GM23338 (cell line): ENCODE measurements around the gene SEMA6B. TPM values are rescaled to one million over a fixed set of nuclear protein-coding genes. Genes with fewer than 3 reads are reported as not detected.
A peak's percentile ranks its signal among the peaks of the same experiment; 100 is the strongest.

Experiments
- ATAC-seq: fragments of 200-7000 bp; cut with Tn5 transposase; 3 replicates; pipeline ENCODE4 v1.9.1; 2020
- DNase-seq: peaks from one replicate; pipeline ENCODE4 v3.0.0-alpha.2; 2015; ENCODE audit warnings: low spot score
- H2AFZ ChIP-seq: fragments of 200-600 bp; sonication (generic); 2 replicates; pipeline ENCODE4 v1.8.0; 2016; ENCODE audit warnings: antibody characterized with exemption, mild to moderate bottlenecking, moderate library complexity
- H3F3A ChIP-seq: fragments of 200-600 bp; sonication (generic); replicated peaks from 2 replicates; pipeline ENCODE4 v1.8.0; 2017; ENCODE audit warnings: antibody characterized with exemption, mixed run types, low read depth
- H3K27ac ChIP-seq: fragments of 200-600 bp; sonication (generic); 2 replicates; pipeline ENCODE4 v1.6.1; 2016; ENCODE audit warnings: low read depth
- H3K27me3 ChIP-seq: fragments of 200-600 bp; sonication (generic); 2 replicates; pipeline ENCODE4 v1.8.0; 2016; ENCODE audit warnings: mild to moderate bottlenecking, mixed run types, moderate library complexity; ENCODE audit not compliant: insufficient read depth
- H3K36me3 ChIP-seq: fragments of 200-600 bp; sonication (generic); 2 replicates; pipeline ENCODE4 v1.8.0; 2016; ENCODE audit warnings: mild to moderate bottlenecking; ENCODE audit not compliant: insufficient read depth
- H3K4me1 ChIP-seq: fragments of 200-600 bp; sonication (generic); 2 replicates; pipeline ENCODE4 v1.8.0; 2016; ENCODE audit warnings: mild to moderate bottlenecking, moderate library complexity; ENCODE audit not compliant: insufficient read depth
- H3K4me2 ChIP-seq: fragments of 200-600 bp; sonication (generic); 2 replicates; pipeline ENCODE4 v1.7.1; 2017; ENCODE audit warnings: mixed run types
- H3K4me3 ChIP-seq: fragments of 200-600 bp; sonication (generic); 2 replicates; pipeline ENCODE4 v1.6.1; 2016; ENCODE audit warnings: mixed run types
- H3K79me2 ChIP-seq: fragments of 200-600 bp; sonication (generic); replicated peaks from 2 replicates; pipeline ENCODE4 v1.8.0; 2017; ENCODE audit warnings: mild to moderate bottlenecking; ENCODE audit not compliant: insufficient read depth
- H3K9me2 ChIP-seq: fragments of 200-600 bp; sonication (generic); 2 replicates; pipeline ENCODE4 v1.8.0; 2017; ENCODE audit not compliant: insufficient read depth
- H4K20me1 ChIP-seq: fragments of 200-600 bp; sonication (generic); replicated peaks from 2 replicates; pipeline ENCODE4 v1.8.0; 2017; ENCODE audit warnings: mild to moderate bottlenecking; ENCODE audit not compliant: insufficient read depth
- H3K27ac Mint-ChIP-seq: 2 replicates; pipeline ENCODE4 v1.8.0; 2020; ENCODE audit warnings: inconsistent platforms, mild to moderate bottlenecking, moderate library complexity, mixed read lengths
- H3K27me3 Mint-ChIP-seq: 3 replicates; pipeline ENCODE4 v1.8.0; 2022; ENCODE audit warnings: low read depth, mild to moderate bottlenecking, moderate library complexity, mixed read lengths, inconsistent platforms; ENCODE audit not compliant: insufficient read depth, poor library complexity
- H3K36me3 Mint-ChIP-seq: 3 replicates; pipeline ENCODE4 v1.8.0; 2021; ENCODE audit warnings: low read depth, mild to moderate bottlenecking, inconsistent platforms, moderate library complexity, mixed read lengths
- H3K4me1 Mint-ChIP-seq: 3 replicates; pipeline ENCODE4 v1.8.0; 2020; ENCODE audit warnings: mild to moderate bottlenecking, inconsistent platforms, mixed read lengths
- H3K4me3 Mint-ChIP-seq: 3 replicates; pipeline ENCODE4 v1.8.0; 2021; ENCODE audit warnings: moderate library complexity, mild to moderate bottlenecking, inconsistent platforms, mixed read lengths
- H3K9me3 Mint-ChIP-seq: 3 replicates; pipeline ENCODE4 v1.8.0; 2020; ENCODE audit warnings: moderate library complexity, mild to moderate bottlenecking, inconsistent platforms, mixed read lengths
- CREB1 ChIP-seq: fragments of 250-450 bp; sonication (Bioruptor Pico); IDR thresholded peaks from 2 replicates; pipeline ENCODE4 v1.5.0; 2020; ENCODE audit warnings: low read depth, mild to moderate bottlenecking, moderate library complexity
- EZH2 ChIP-seq: fragments of 200-600 bp; sonication (generic); IDR thresholded peaks from one replicate; pipeline ENCODE4 v1.8.0; 2017; ENCODE audit warnings: antibody characterized with exemption, mild to moderate bottlenecking, low read depth; ENCODE audit not compliant: unreplicated experiment
- EZH2phosphoT487 ChIP-seq: fragments of 200-600 bp; sonication (generic); IDR thresholded peaks from one replicate; pipeline ENCODE4 v1.8.1; 2018; ENCODE audit warnings: antibody characterized with exemption; ENCODE audit not compliant: unreplicated experiment
- NANOG ChIP-seq: IDR thresholded peaks from 2 replicates; pipeline ENCODE4 v1.6.1; 2016; ENCODE audit warnings: antibody characterized with exemption, borderline replicate concordance
- STAT1 ChIP-seq: IDR thresholded peaks from one replicate; pipeline ENCODE4 v1.6.1; 2016; ENCODE audit warnings: antibody characterized with exemption; ENCODE audit not compliant: unreplicated experiment
- ZNF114 ChIP-seq: fragments of 250-450 bp; sonication (Bioruptor Pico); IDR thresholded peaks from 2 replicates; pipeline ENCODE4 v1.5.0; 2020; ENCODE audit warnings: mild to moderate bottlenecking, moderate library complexity
- ZNF331 ChIP-seq: fragments of 250-450 bp; sonication (Bioruptor Pico); IDR thresholded peaks from 2 replicates; pipeline ENCODE4 v1.5.0; 2020; ENCODE audit warnings: low read depth, mild to moderate bottlenecking, moderate library complexity
- polyA plus RNA-seq: library from polyadenylated mRNA; unstranded; fragments of >200 nt; fragmentation: Nextera tagmentation; extraction: Ambion mirVana; gene quantifications from 2 replicates; pipeline ENCODE4 v1.2.1, GENCODE V29; 2016
- total RNA-seq: library from RNA; depleted of rRNA; stranded (reverse); fragments of >200 nt; shearing (Covaris generic); gene quantifications from 2 replicates; pipeline ENCODE4 v1.2.3, GENCODE V29; 2014
- TF ChIP-seq, protein P1 (sequence below): IDR thresholded peaks from 2 replicates; pipeline ENCODE4 v1.6.1; 2016; ENCODE audit warnings: antibody characterized with exemption
- TF ChIP-seq, protein P2 (sequence below): IDR thresholded peaks from one replicate; pipeline ENCODE4 v1.6.1; 2018; ENCODE audit warnings: antibody characterized with exemption; ENCODE audit not compliant: unreplicated experiment
- TF ChIP-seq, protein P3 (sequence below), 2 experiments: fragments of 200-600 bp in 1 of 2; sonication (generic) in 1 of 2; conservative IDR thresholded peaks; 2 replicates each; pipeline versions ENCODE4 v1.5.1 to v1.6.1; 2016 to 2017; ENCODE audit warnings: antibody characterized with exemption in 2 of 2, low read depth in 2 of 2, mild to moderate bottlenecking in 2 of 2, moderate library complexity in 1 of 2

The SEMA6B gene
- total and polyA plus RNA-seq, 2 experiments from 2014 or later = 5.3 to 42.7 TPM

DNA sequence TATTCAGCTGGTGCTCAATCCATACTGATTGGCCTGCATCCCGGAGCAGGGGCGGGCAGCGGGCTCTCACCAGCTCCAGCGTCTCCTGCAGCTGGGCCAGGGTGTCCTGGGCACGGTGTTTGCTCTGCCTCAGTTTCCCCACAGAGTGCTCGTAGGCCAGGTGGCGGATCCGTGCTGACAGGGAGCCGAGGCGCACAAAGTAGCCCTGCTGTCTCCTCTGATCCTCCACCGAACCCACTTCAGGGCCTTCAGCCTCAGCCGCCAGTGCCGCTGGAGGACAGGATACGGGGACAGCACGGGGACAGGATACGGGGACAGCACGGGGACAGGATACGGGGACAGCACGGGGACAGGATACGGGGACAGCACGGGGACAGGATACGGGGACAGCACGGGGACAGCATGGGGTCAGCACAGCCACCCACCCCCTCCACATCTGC lies 33.9 kb downstream of the SEMA6B start (continued):
- no peak for TF ChIP-seq ZNF114 (CRISPR knock-in tag)
- no peak for TF ChIP-seq STAT1
- TF ChIP-seq, protein P1, sequence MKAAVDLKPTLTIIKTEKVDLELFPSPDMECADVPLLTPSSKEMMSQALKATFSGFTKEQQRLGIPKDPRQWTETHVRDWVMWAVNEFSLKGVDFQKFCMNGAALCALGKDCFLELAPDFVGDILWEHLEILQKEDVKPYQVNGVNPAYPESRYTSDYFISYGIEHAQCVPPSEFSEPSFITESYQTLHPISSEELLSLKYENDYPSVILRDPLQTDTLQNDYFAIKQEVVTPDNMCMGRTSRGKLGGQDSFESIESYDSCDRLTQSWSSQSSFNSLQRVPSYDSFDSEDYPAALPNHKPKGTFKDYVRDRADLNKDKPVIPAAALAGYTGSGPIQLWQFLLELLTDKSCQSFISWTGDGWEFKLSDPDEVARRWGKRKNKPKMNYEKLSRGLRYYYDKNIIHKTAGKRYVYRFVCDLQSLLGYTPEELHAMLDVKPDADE = no peak
- TF ChIP-seq, protein P2, sequence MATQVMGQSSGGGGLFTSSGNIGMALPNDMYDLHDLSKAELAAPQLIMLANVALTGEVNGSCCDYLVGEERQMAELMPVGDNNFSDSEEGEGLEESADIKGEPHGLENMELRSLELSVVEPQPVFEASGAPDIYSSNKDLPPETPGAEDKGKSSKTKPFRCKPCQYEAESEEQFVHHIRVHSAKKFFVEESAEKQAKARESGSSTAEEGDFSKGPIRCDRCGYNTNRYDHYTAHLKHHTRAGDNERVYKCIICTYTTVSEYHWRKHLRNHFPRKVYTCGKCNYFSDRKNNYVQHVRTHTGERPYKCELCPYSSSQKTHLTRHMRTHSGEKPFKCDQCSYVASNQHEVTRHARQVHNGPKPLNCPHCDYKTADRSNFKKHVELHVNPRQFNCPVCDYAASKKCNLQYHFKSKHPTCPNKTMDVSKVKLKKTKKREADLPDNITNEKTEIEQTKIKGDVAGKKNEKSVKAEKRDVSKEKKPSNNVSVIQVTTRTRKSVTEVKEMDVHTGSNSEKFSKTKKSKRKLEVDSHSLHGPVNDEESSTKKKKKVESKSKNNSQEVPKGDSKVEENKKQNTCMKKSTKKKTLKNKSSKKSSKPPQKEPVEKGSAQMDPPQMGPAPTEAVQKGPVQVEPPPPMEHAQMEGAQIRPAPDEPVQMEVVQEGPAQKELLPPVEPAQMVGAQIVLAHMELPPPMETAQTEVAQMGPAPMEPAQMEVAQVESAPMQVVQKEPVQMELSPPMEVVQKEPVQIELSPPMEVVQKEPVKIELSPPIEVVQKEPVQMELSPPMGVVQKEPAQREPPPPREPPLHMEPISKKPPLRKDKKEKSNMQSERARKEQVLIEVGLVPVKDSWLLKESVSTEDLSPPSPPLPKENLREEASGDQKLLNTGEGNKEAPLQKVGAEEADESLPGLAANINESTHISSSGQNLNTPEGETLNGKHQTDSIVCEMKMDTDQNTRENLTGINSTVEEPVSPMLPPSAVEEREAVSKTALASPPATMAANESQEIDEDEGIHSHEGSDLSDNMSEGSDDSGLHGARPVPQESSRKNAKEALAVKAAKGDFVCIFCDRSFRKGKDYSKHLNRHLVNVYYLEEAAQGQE = no peak
- TF ChIP-seq EZH2 = no peak
- TF ChIP-seq, protein P3, sequence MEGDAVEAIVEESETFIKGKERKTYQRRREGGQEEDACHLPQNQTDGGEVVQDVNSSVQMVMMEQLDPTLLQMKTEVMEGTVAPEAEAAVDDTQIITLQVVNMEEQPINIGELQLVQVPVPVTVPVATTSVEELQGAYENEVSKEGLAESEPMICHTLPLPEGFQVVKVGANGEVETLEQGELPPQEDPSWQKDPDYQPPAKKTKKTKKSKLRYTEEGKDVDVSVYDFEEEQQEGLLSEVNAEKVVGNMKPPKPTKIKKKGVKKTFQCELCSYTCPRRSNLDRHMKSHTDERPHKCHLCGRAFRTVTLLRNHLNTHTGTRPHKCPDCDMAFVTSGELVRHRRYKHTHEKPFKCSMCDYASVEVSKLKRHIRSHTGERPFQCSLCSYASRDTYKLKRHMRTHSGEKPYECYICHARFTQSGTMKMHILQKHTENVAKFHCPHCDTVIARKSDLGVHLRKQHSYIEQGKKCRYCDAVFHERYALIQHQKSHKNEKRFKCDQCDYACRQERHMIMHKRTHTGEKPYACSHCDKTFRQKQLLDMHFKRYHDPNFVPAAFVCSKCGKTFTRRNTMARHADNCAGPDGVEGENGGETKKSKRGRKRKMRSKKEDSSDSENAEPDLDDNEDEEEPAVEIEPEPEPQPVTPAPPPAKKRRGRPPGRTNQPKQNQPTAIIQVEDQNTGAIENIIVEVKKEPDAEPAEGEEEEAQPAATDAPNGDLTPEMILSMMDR (conservative IDR thresholded peaks at IDR 0.05; ENCODE audit: low read depth in 2 of 2) = no peak
- no peak for TF ChIP-seq ZNF331 (CRISPR knock-in tag)

DNA sequence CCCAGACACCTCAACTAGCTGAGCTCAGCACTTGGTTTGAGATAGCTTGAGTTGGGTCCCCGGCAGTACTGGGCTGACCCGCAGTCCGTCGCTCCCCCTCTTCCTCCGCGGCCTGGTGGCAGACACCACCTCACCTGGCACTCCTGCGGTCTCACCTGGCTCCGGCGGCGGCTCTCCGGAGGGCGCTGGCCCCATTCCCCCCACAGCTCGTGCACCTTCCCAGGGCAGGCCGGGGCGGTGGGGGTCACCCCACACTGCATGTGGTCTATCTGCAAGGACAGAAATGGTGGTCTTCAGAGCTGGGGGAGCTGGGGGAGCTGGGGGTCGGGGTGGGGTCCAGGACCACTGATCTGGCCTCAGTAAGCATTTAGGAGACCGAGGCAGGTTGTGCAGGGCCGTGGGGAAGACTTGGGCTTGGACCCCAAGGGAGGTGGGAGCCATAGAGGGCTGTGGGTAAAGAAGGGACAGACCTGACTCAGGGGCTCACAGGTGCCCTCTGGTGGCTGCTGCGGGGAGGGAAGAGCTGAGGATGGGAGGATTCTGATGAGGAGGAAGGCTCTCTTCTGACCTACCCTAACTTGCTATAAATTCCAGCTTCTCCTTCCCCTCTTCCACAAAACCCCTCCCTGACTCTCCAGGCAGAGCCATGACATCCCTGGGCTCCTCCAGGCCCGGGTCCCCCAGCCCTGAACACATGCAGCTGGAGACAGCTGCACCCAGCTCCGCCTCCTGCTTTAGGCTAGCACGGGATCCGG lies 34.5 kb downstream of the SEMA6B start:
- ATAC-seq (peak; percentile 84), DNase-seq (peak; percentile 80)
- Histone ChIP-seq H3K36me3 (no peaks in the 10 kb centered on the region), H3K4me1 (no peaks in the 10 kb centered on the region), H2AFZ (no peak overlapping the region), H3K4me2 (no peak overlapping the region), H3K27me3 (0 out of 2 replicates have a peak, but pooled peaks cover 6% of the 10 kb centered on the region), H3K79me2 (no peaks in the 10 kb centered on the region), H3F3A (no peaks in the 10 kb centered on the region), H4K20me1 (no peaks in the 10 kb centered on the region; the same call in 1 of the 2 replicates), H3K27ac (no peak overlapping the region), H3K9me2 (no peaks in the 10 kb centered on the region), H3K4me3 (no peak overlapping the region)
- Mint-ChIP-seq H3K27me3 (peaks cover 10% of the 10 kb centered on the region), H3K4me3 (no peak overlapping the region), H3K27ac (no peak overlapping the region), H3K9me3 (peaks cover under 1% of the 10 kb centered on the region; the same call in 1 of the 3 replicates), H3K36me3 (peaks cover under 1% of the 10 kb centered on the region; the same call in 1 of the 3 replicates), H3K4me1 (no peaks in the 10 kb centered on the region)
- TF ChIP-seq NANOG (no peak), CREB1 (CRISPR knock-in tag) (no peak), EZH2phosphoT487 (no peak), ZNF114 (CRISPR knock-in tag) (no peak), ZNF331 (CRISPR knock-in tag) (no peak)
- TF ChIP-seq, protein P3 (conservative IDR thresholded peaks at IDR 0.05; ENCODE audit: low read depth in 2 of 2) = peak; percentile 71 to 86
